ENCODE results near the gene RAB31. TPM values are rescaled to one million over a fixed set of nuclear protein-coding genes. Genes with fewer than 3 reads are reported as not detected.

The RAB31 gene
- total and polyA plus RNA-seq, 4 experiments from 2014 or later: 0.07 to 1.8 (median 1.4) TPM

- Histone ChIP-seq H3K27ac (ENCODE audit: low read depth, low read length) (no peak overlapping the region), H3K4me3 (ENCODE audit: low read length in 2 of 2) (no peak overlapping the region), H3K9me3 (ENCODE audit: control insufficient read depth in 1 of 2, low read length in 2 of 2) (no peaks in the 10 kb centered on the region), H3K36me3 (ENCODE audit: insufficient read depth, low read length) (no peaks in the 10 kb centered on the region), H3K27me3 (ENCODE audit: insufficient read depth, low read length) (no peaks in the 10 kb centered on the region), H3K4me1 (ENCODE audit: insufficient read depth, low read length) (no peaks in the 10 kb centered on the region)
- POLR2A ChIA-PET (ENCODE audit: partially characterized antibody): no interaction called here
- Mint-ChIP-seq H3K9me3 (peaks cover 0 to 2% (median 0%) of the 10 kb centered on the region in 8 donors), H3K4me1 (no peaks in the 10 kb centered on the region), H3K4me3 (no peak overlapping the region), H3K27me3 (peaks cover 11 to 20% of the 10 kb centered on the region in 2 donors), H3K36me3 (no peaks in the 10 kb centered on the region), H3K27ac (no peak overlapping the region)
- no peak for DNase-seq
- intact Hi-C loops (cut with micrococcal nuclease): no loop called here
- CTCF ChIA-PET (ENCODE audit: partially characterized antibody): interaction anchor here (1.0 kb wide), 1 partner anchor 12 kb away, joined by 3 read pairs; no protein-coding TSS in a partner anchor
Measured at GRCh38 chr18:9827793-9828505, 119.8 kb downstream of the RAB31 start.

- CTCF ChIA-PET (ENCODE audit: partially characterized antibody): no interaction called here
- no peaks in the 10 kb centered on the region for H3K4me1 ChIP-seq (ENCODE audit: insufficient read depth, low read length)
- H3K9me3 ChIP-seq (ENCODE audit: control insufficient read depth in 1 of 2, low read length in 2 of 2): no peaks in the 10 kb centered on the region
- DNase-seq: no peak
- peaks cover 0 to 5% (median 0%) of the 10 kb centered on the region in 8 donors for H3K9me3 Mint-ChIP-seq
- H3K27ac ChIP-seq (ENCODE audit: low read depth, low read length): no peak overlapping the region
- intact Hi-C loops (cut with micrococcal nuclease): no loop called here
- H3K27ac Mint-ChIP-seq: no peak overlapping the region
- no peaks in the 10 kb centered on the region for H3K4me1 Mint-ChIP-seq
- H3K4me3 ChIP-seq (ENCODE audit: low read length in 2 of 2): no peak overlapping the region
- no peaks in the 10 kb centered on the region for H3K27me3 ChIP-seq (ENCODE audit: insufficient read depth, low read length)
- no peaks in the 10 kb centered on the region for H3K36me3 ChIP-seq (ENCODE audit: insufficient read depth, low read length)
- H3K36me3 Mint-ChIP-seq: no peaks in the 10 kb centered on the region
- H3K4me3 Mint-ChIP-seq: peak overlapping the region in 3 of 8 donors; percentile 28 to 51 (median 36)
- H3K27me3 Mint-ChIP-seq: peaks cover 14 to 18% of the 10 kb centered on the region in 2 donors
- POLR2A ChIA-PET (ENCODE audit: partially characterized antibody): no interaction called here
Measured at GRCh38 chr18:9828506-9829396, 120.7 kb downstream of the RAB31 start.

DNA sequence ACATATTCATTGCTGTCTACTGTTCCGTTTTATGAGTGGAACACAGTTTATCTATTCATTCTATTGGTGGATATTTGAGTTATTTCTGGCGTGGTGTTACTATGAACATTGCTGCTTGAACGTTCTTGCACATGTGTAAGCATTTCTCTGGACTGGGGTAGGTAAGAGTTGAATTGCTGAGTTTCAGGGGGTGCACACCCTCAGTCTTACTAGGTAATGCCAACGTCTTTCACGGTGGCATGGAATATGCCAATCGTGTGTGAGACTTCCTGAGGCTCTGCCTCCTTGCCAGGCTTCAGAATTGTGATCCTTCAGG, 121.3 kb downstream of the RAB31 start:
- no peak overlapping the region for H3K27ac Mint-ChIP-seq
- H3K27ac ChIP-seq (ENCODE audit: low read depth, low read length): no peak overlapping the region
- peaks cover 14 to 18% of the 10 kb centered on the region in 2 donors for H3K27me3 Mint-ChIP-seq
- no peaks in the 10 kb centered on the region for H3K27me3 ChIP-seq (ENCODE audit: insufficient read depth, low read length)
- no peaks in the 10 kb centered on the region for H3K4me1 Mint-ChIP-seq
- H3K9me3 Mint-ChIP-seq: peaks cover 0 to 5% (median 0%) of the 10 kb centered on the region in 8 donors
- peak overlapping the region in 1 of 8 donors; percentile 51 for H3K4me3 Mint-ChIP-seq
- POLR2A ChIA-PET (ENCODE audit: partially characterized antibody): no interaction called here
- H3K4me1 ChIP-seq (ENCODE audit: insufficient read depth, low read length): no peaks in the 10 kb centered on the region
- no peaks in the 10 kb centered on the region for H3K36me3 ChIP-seq (ENCODE audit: insufficient read depth, low read length)
- no peak overlapping the region for H3K4me3 ChIP-seq (ENCODE audit: low read length in 2 of 2)
- no peaks in the 10 kb centered on the region for H3K36me3 Mint-ChIP-seq
- DNase-seq: no peak
- no peaks in the 10 kb centered on the region for H3K9me3 ChIP-seq (ENCODE audit: control insufficient read depth in 1 of 2, low read length in 2 of 2)
- CTCF ChIA-PET (ENCODE audit: partially characterized antibody): no interaction called here
- intact Hi-C loops (cut with micrococcal nuclease): no loop called here

DNA sequence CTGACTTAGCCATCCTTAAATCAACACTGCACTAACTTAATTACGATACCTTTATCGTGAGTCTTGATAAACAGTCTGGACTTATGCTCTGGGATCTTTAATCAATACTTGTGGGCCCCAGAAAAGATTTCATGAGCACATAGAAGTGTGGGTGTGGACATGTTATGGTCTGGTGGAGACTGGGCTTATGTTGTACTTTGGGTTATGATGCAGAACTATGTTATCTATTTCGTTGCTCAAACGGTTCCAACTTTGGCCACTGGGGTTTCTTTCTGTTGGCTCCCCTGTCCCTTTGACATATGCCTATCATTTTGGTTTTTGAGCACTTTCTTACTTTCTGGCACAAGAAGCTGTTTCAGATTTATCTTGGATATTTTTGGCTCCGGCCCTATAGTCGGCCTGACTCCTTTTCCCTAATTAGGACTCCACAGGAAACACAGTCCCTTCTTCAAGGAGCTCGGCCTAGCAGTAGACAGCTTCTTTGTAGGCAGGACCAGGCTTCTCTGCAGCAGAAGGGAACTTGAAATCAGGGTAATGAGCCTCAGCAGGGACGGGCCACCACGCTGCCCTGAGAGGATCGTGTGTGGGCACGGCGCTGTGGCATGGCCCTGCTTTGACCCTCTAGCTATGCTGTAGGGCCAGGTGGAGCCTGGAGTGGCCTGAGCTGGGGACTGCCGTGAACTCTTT, 123.1 kb downstream of the RAB31 start:
- intact Hi-C loops (cut with micrococcal nuclease): no loop called here
- Histone ChIP-seq H3K4me3 (ENCODE audit: low read length in 2 of 2) (no peak overlapping the region), H3K4me1 (ENCODE audit: insufficient read depth, low read length) (no peaks in the 10 kb centered on the region), H3K27me3 (ENCODE audit: insufficient read depth, low read length) (no peaks in the 10 kb centered on the region), H3K27ac (ENCODE audit: low read depth, low read length) (no peak overlapping the region), H3K9me3 (ENCODE audit: control insufficient read depth in 1 of 2, low read length in 2 of 2) (no peaks in the 10 kb centered on the region), H3K36me3 (ENCODE audit: insufficient read depth, low read length) (no peaks in the 10 kb centered on the region)
- H3K4me3 Mint-ChIP-seq: no peak overlapping the region
- H3K9me3 Mint-ChIP-seq: peaks cover 0 to 5% (median 0%) of the 10 kb centered on the region in 8 donors
- no peaks in the 10 kb centered on the region for H3K4me1 Mint-ChIP-seq
- DNase-seq: no peak
- CTCF ChIA-PET (ENCODE audit: partially characterized antibody): no interaction called here
- H3K27ac Mint-ChIP-seq: no peak overlapping the region
- no peaks in the 10 kb centered on the region for H3K36me3 Mint-ChIP-seq
- POLR2A ChIA-PET (ENCODE audit: partially characterized antibody): no interaction called here
- peaks cover 10 to 15% of the 10 kb centered on the region in 2 donors for H3K27me3 Mint-ChIP-seq

DNA sequence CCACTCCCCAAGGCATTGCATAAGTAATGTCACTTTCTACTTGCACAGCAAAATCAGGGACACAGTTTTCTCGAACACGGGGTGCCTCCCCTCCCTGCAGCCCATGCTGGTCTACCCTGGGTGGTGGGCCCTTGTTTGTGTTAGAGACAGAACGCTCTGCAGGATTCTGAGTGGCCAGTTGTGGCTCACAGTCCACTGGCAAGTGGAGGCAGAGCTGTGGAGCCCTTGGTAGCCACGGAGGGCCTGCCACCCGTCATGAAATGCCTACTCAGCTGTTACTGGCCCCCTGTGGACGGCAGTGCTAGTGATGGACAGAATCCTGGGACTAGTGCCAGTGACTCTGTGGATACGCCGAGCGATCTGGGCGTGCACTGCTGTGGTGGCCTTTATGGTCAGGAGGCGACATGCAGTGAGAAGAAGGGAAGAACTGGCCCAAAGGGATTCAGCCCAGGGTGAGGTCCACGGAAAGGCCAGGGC, 123.7 kb downstream of the RAB31 start:
- Mint-ChIP-seq H3K27ac (no peak overlapping the region), H3K4me1 (no peaks in the 10 kb centered on the region), H3K27me3 (peaks cover 14% of the 10 kb centered on the region in 2 donors), H3K9me3 (peaks cover 0 to 5% (median 0%) of the 10 kb centered on the region in 8 donors), H3K4me3 (no peak overlapping the region), H3K36me3 (no peaks in the 10 kb centered on the region)
- H3K27me3 ChIP-seq (ENCODE audit: insufficient read depth, low read length): no peaks in the 10 kb centered on the region
- no peaks in the 10 kb centered on the region for H3K9me3 ChIP-seq (ENCODE audit: control insufficient read depth in 1 of 2, low read length in 2 of 2)
- H3K4me3 ChIP-seq (ENCODE audit: low read length in 2 of 2): no peak overlapping the region
- CTCF ChIA-PET (ENCODE audit: partially characterized antibody): no interaction called here
- intact Hi-C loops (cut with micrococcal nuclease): no loop called here
- no peaks in the 10 kb centered on the region for H3K4me1 ChIP-seq (ENCODE audit: insufficient read depth, low read length)
- no peak for DNase-seq
- H3K36me3 ChIP-seq (ENCODE audit: insufficient read depth, low read length): no peaks in the 10 kb centered on the region
- no peak overlapping the region for H3K27ac ChIP-seq (ENCODE audit: low read depth, low read length)
- POLR2A ChIA-PET (ENCODE audit: partially characterized antibody): no interaction called here

DNA sequence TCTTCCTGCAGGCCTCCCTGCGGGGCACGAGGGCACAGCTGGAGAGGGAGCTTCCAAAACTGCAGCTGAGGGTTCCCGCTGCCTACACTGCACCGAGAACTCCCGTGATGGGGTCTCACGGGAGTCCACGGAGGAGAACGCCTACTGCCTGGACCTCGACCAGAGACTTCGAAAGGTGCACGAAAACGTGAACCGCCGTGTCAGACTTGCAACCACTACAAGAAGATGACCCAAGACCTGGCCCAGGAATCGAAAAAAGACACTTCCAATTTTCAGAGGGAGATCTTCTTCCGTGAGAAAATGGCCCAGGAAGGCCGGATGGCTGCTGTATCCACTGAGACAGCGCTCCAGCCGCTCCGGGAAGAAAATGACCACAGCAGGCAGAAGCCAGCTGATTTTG, 124.8 kb downstream of the RAB31 start:
- H3K27me3 ChIP-seq (ENCODE audit: insufficient read depth, low read length): no peaks in the 10 kb centered on the region
- H3K36me3 ChIP-seq (ENCODE audit: insufficient read depth, low read length): no peaks in the 10 kb centered on the region
- ChIA-PET POLR2A (ENCODE audit: partially characterized antibody) (no interaction called here), CTCF (ENCODE audit: partially characterized antibody) (no interaction called here)
- no peaks in the 10 kb centered on the region for H3K36me3 Mint-ChIP-seq
- intact Hi-C loops (cut with micrococcal nuclease): no loop called here
- H3K4me3 ChIP-seq (ENCODE audit: low read length in 2 of 2): no peak overlapping the region
- H3K9me3 ChIP-seq (ENCODE audit: control insufficient read depth in 1 of 2, low read length in 2 of 2): no peaks in the 10 kb centered on the region
- peaks cover 11 to 16% of the 10 kb centered on the region in 2 donors for H3K27me3 Mint-ChIP-seq
- no peak overlapping the region for H3K4me3 Mint-ChIP-seq
- no peak for DNase-seq
- H3K4me1 ChIP-seq (ENCODE audit: insufficient read depth, low read length): no peaks in the 10 kb centered on the region
- H3K27ac Mint-ChIP-seq: no peak overlapping the region
- H3K4me1 Mint-ChIP-seq: no peaks in the 10 kb centered on the region
- peaks cover 0 to 3% (median 0%) of the 10 kb centered on the region in 8 donors for H3K9me3 Mint-ChIP-seq
- no peak overlapping the region for H3K27ac ChIP-seq (ENCODE audit: low read depth, low read length)

DNA sequence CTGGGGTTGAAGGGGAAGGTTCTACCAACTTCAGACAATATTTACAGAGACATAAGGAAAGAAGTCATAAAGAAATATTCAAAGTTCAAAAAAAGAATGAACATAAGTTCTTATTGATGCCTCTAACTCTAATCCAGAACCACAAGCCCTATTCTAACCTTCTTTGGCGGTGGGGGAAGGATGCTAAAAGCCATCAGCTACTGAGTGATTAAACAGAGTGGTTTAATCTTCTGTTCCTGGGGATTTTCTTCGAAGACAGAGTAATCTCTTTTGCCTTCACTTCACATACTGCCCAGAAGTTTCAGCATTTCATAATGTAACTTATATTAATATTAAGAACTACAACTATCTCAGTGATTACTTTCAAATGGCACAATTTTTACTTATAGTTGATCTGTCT, 126.5 kb downstream of the RAB31 start:
- DNase-seq: no peak
- Histone ChIP-seq H3K4me1 (ENCODE audit: insufficient read depth, low read length) (no peaks in the 10 kb centered on the region), H3K27ac (ENCODE audit: low read depth, low read length) (no peak overlapping the region), H3K4me3 (ENCODE audit: low read length in 2 of 2) (no peak overlapping the region), H3K27me3 (ENCODE audit: insufficient read depth, low read length) (no peaks in the 10 kb centered on the region), H3K36me3 (ENCODE audit: insufficient read depth, low read length) (no peaks in the 10 kb centered on the region), H3K9me3 (ENCODE audit: control insufficient read depth in 1 of 2, low read length in 2 of 2) (no peaks in the 10 kb centered on the region)
- Mint-ChIP-seq H3K36me3 (no peaks in the 10 kb centered on the region), H3K4me1 (no peaks in the 10 kb centered on the region), H3K27ac (no peak overlapping the region), H3K9me3 (peaks cover 0 to 3% (median 0%) of the 10 kb centered on the region in 8 donors), H3K4me3 (no peak overlapping the region), H3K27me3 (peaks cover 11 to 25% of the 10 kb centered on the region in 2 donors)
- POLR2A ChIA-PET (ENCODE audit: partially characterized antibody): no interaction called here
- CTCF ChIA-PET (ENCODE audit: partially characterized antibody): no interaction called here
- intact Hi-C loops (cut with micrococcal nuclease): no loop called here

All from CD4-positive, alpha-beta memory T cell (primary cell).